ENCODE results near the gene BBS12.

- TF ChIP-seq CTCF (IDR thresholded peaks at IDR 0.05) (no peak), POLR2A (IDR thresholded peaks at IDR 0.05) (no peak)
Observed at GRCh38 chr4:122747883-122748282, 15.4 kb downstream of the BBS12 start.

Measured in lower leg skin (tissue), 3 donors.